Measurements from ENCODE around the gene B4GALT3. TPM values are rescaled to one million over a fixed set of nuclear protein-coding genes. Genes with fewer than 3 reads are reported as not detected.
A peak's percentile ranks its signal among the peaks of the same experiment; 100 is the strongest.
"Not testable (repeated sequence)": the region's sequence is repeated elsewhere in the genome, so short reads cannot be mapped to it uniquely, and the experiment has no call there.

The B4GALT3 gene
- 100 to 1,000 TPM in 1 of 2 donors, 10 to 100 TPM in 1; 36.4 to 145 TPM for total RNA-seq

DNA sequence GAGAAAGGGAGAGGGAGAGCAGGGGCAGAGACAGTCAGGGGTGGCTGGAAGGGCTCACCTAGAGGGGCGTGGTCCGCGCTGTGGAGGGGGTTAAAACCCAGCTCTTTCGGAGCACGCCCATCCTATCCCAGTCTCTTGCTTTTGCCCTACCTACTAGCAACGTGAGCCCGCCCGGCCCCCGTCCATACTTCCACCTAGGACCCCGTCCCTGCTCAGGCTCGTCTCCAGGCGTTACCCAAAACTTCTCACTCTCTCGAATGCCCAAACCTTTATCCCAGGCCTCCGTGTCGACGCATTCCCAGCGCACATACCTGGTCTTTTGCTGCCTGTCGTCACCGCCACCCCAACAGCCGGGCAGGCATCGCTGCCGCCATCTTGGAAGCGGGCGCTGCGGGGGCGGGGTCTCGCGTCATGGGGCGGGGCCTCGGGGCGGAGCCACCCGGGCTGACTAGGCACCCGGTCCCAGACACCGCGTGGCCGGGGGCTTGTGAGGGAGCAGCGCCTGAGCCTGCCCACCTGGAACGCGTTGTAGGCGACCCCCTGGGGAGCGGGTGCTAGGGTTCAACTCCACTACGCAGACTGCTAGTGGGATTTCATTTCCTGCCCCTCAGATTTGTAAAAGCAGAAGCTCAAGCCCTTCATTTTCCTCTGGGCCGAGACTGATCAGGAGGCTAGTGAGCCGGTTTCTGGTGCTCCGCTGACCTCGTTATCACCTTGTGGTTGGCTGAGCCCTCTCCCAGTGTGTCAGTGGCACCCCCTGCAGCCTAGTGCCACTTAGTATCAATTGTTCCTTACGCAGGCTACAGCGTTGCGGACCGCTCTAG is at the start of gene B4GALT3:
Gene B4GALT3 (minus strand): TSS at position 396 of the 824 bp plus-strand sequence. CDS start 1,447 bp downstream, outside the sequence.
- Histone ChIP-seq H3K9me3 (no peaks in the 10 kb centered on the region), H3K4me1 (ENCODE audit: control insufficient read depth in 1 of 2, low read depth in 2 of 2) (peaks cover 8 to 34% of the 10 kb centered on the region in 2 donors), H3K27me3 (replicated peaks; ENCODE audit: insufficient read depth) (no peaks in the 10 kb centered on the region), H3K4me3 (peak within 1 kb of the TSS; percentile 82), H3K27ac (peak within 1 kb of the TSS; percentile 83 to 91), H3K36me3 (peaks cover 13% of the 10 kb centered on the region)
- ATAC-seq (ENCODE audit: insufficient number of reproducible peaks, low FRiP score, low read depth), result peak; percentile 88
- TF ChIP-seq, protein P1, sequence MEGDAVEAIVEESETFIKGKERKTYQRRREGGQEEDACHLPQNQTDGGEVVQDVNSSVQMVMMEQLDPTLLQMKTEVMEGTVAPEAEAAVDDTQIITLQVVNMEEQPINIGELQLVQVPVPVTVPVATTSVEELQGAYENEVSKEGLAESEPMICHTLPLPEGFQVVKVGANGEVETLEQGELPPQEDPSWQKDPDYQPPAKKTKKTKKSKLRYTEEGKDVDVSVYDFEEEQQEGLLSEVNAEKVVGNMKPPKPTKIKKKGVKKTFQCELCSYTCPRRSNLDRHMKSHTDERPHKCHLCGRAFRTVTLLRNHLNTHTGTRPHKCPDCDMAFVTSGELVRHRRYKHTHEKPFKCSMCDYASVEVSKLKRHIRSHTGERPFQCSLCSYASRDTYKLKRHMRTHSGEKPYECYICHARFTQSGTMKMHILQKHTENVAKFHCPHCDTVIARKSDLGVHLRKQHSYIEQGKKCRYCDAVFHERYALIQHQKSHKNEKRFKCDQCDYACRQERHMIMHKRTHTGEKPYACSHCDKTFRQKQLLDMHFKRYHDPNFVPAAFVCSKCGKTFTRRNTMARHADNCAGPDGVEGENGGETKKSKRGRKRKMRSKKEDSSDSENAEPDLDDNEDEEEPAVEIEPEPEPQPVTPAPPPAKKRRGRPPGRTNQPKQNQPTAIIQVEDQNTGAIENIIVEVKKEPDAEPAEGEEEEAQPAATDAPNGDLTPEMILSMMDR (IDR thresholded peaks at IDR 0.05), result no peak
- DNase-seq (ENCODE audit: low spot score), result peak; percentile 43

GRCh38 chr1:161226759-161227158 is 49.5 kb upstream of the B4GALT3 start:
- no peak for ATAC-seq (ENCODE audit: insufficient number of reproducible peaks, low FRiP score, low read depth)
- no peak for DNase-seq (ENCODE audit: low spot score)

DNA sequence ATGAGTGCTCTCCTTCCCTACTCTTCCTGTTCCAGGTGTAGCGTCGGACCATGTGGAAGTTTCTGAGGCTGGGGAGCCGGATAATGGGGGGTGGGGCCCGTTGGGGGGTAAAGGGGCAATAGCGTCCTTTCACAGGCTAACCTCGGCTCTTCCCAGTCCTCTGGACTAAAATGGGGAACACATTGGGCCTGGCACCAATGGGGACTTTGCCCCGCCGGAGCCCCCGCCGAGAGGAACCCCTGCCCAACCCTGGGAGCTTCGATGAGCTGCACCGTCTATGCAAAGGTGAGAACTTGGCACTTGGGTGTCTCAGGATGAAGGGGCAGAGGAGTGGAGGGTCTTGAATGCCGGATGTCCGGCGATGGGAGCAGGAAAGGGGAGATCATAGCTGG is 49.0 kb upstream of the B4GALT3 start:
- H3K27me3 ChIP-seq (replicated peaks; ENCODE audit: insufficient read depth), result no peaks in the 10 kb centered on the region
- ATAC-seq (ENCODE audit: insufficient number of reproducible peaks, low FRiP score, low read depth), result no peak
- H3K4me3 ChIP-seq, result peak overlapping the region; percentile 79
- H3K4me1 ChIP-seq (ENCODE audit: control insufficient read depth in 1 of 2, low read depth in 2 of 2), result peaks cover 10 to 26% of the 10 kb centered on the region in 2 donors
- no peaks in the 10 kb centered on the region for H3K9me3 ChIP-seq
- DNase-seq (ENCODE audit: low spot score), result no peak
- peak overlapping the region in 1 of 2 donors; percentile 25 for H3K27ac ChIP-seq
- TF ChIP-seq, protein P1 (IDR thresholded peaks at IDR 0.05), result no peak
- H3K36me3 ChIP-seq, result peaks cover 20% of the 10 kb centered on the region

More at GRCh38 chr1:161226759-161227158, 49.5 kb upstream of the B4GALT3 start:
- Histone ChIP-seq H3K36me3 (peaks cover 20% of the 10 kb centered on the region), H3K4me1 (ENCODE audit: control insufficient read depth in 1 of 2, low read depth in 2 of 2) (peaks cover 10 to 26% of the 10 kb centered on the region in 2 donors), H3K27me3 (replicated peaks; ENCODE audit: insufficient read depth) (no peaks in the 10 kb centered on the region), H3K9me3 (no peaks in the 10 kb centered on the region), H3K27ac (no peak overlapping the region), H3K4me3 (peak overlapping the region; percentile 79)
- TF ChIP-seq, protein P1 (IDR thresholded peaks at IDR 0.05), result no peak

GRCh38 chr1:161225534-161226319 is 48.4 kb upstream of the B4GALT3 start, which contains the start of gene TOMM40L:
TSS of gene TOMM40L (plus strand) at chr1:161226060. CDS start at chr1:161226490, 430 bp downstream.
- DNase-seq (ENCODE audit: low spot score), result peak; percentile 68
- Histone ChIP-seq H3K27ac (peak within 1 kb of the TSS in 1 of 2 donors; percentile 25), H3K9me3 (no peaks in the 10 kb centered on the region), H3K27me3 (replicated peaks; ENCODE audit: insufficient read depth) (no peaks in the 10 kb centered on the region), H3K4me1 (ENCODE audit: control insufficient read depth in 1 of 2, low read depth in 2 of 2) (peaks cover 10 to 26% of the 10 kb centered on the region in 2 donors), H3K4me3 (peak within 1 kb of the TSS; percentile 79), H3K36me3 (peaks cover 19% of the 10 kb centered on the region)
- peak; percentile 99 for ATAC-seq (ENCODE audit: insufficient number of reproducible peaks, low FRiP score, low read depth)
- TF ChIP-seq, protein P1 (IDR thresholded peaks at IDR 0.05), result no peak

DNA sequence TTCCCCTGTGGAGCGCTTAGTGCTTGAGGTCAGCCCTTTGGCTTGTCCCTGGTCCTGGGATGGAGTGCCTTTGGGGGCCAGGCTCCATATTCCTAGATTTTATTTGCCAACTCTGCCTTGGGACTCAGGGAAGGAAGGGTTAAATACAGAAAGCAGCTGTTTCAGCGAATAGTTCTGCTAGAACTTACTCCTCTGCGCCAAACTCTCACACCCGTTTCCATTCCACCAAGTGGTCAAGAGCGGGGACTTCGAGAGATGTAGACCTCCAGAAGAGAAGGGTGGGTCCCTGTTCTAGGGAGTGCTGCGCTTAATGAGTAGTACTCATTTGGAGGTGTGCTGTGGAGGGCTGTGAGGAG is 47.8 kb upstream of the B4GALT3 start:
- H3K36me3 ChIP-seq, result peaks cover 15% of the 10 kb centered on the region
- no peak for DNase-seq (ENCODE audit: low spot score)
- TF ChIP-seq, protein P1 (IDR thresholded peaks at IDR 0.05), result no peak
- H3K27ac ChIP-seq, result peak overlapping the region in 1 of 2 donors; percentile 18
- H3K4me1 ChIP-seq (ENCODE audit: control insufficient read depth in 1 of 2, low read depth in 2 of 2), result peaks cover 10 to 26% of the 10 kb centered on the region in 2 donors
- no peaks in the 10 kb centered on the region for H3K9me3 ChIP-seq
- no peak for ATAC-seq (ENCODE audit: insufficient number of reproducible peaks, low FRiP score, low read depth)
- peak overlapping the region; percentile 79 for H3K4me3 ChIP-seq
- no peaks in the 10 kb centered on the region for H3K27me3 ChIP-seq (replicated peaks; ENCODE audit: insufficient read depth)

GRCh38 chr1:161224695-161225087 is 47.4 kb upstream of the B4GALT3 start:
- H3K9me3 ChIP-seq; H3K4me3 ChIP-seq; H3K27ac ChIP-seq; DNase-seq (ENCODE audit: low spot score); ATAC-seq (ENCODE audit: insufficient number of reproducible peaks, low FRiP score, low read depth); H3K27me3 ChIP-seq (replicated peaks; ENCODE audit: insufficient read depth): not testable (repeated sequence)
- H3K36me3 ChIP-seq, result peaks cover 12% of the 10 kb centered on the region
- peaks cover 10 to 26% of the 10 kb centered on the region in 2 donors for H3K4me1 ChIP-seq (ENCODE audit: control insufficient read depth in 1 of 2, low read depth in 2 of 2)
